A673 (cell line): ENCODE measurements around the gene TSR3. TPM values are rescaled to one million over a fixed set of nuclear protein-coding genes. Genes with fewer than 3 reads are reported as not detected.
A peak's percentile ranks its signal among the peaks of the same experiment; 100 is the strongest.

Experiments used
- Bru-seq: library from RNA; stranded (reverse); fragments of 400-500 nt; gene quantifications from one replicate; lab custom pipeline; 2021; lab: Mats Ljungman, UMichigan
- BruChase-seq, 2 experiments: library from RNA; stranded (reverse); fragments of 400-500 nt; gene quantifications; one replicate each; lab custom pipeline; 2021; lab: Mats Ljungman, UMichigan
- BruUV-seq: library from RNA; stranded (reverse); fragments of 400-500 nt; replicated peaks from 2 replicates; lab custom pipeline; 2021; lab: Mats Ljungman, UMichigan
- CTCF ChIA-PET: fragments of 300-600 bp; sonication (Branson Sonifier 250); formaldehyde crosslinking; loops from one replicate; lab custom pipeline; 2022; ENCODE audit warnings: antibody characterized with exemption; lab: Charles Lee
- POLR2A ChIA-PET: fragments of 300-600 bp; sonication (Branson Sonifier 250); formaldehyde crosslinking; loops from one replicate; lab custom pipeline; 2022; ENCODE audit warnings: antibody characterized with exemption; ENCODE audit not compliant: low non-redundant PET; lab: Charles Lee
- DNase-seq: peaks from one replicate; pipeline ENCODE4 v3.0.0-alpha.2; 2015; ENCODE audit warnings: low spot score
- H3K27ac ChIP-seq: fragments of 200-600 bp; sonication (generic); 2 replicates; pipeline ENCODE4 v1.5.1; 2016; ENCODE audit warnings: mixed run types, low read depth, mild to moderate bottlenecking, mixed read lengths, antibody characterized with exemption, low read length; ENCODE audit not compliant: poor library complexity, severe bottlenecking
- H3K27me3 ChIP-seq: fragments of 200-600 bp; sonication (generic); replicated peaks from 2 replicates; pipeline ENCODE4 v1.6.1; 2017; ENCODE audit warnings: mixed run types, low read depth, mild to moderate bottlenecking, mixed read lengths, antibody characterized with exemption, low read length; ENCODE audit not compliant: insufficient read depth, poor library complexity
- H3K36me3 ChIP-seq: fragments of 200-600 bp; sonication (generic); 2 replicates; pipeline ENCODE4 v1.6.1; 2016; ENCODE audit warnings: mixed run types, mild to moderate bottlenecking, mixed read lengths, antibody characterized with exemption, low read length; ENCODE audit not compliant: insufficient read depth, poor library complexity, severe bottlenecking
- H3K4me1 ChIP-seq: fragments of 200-600 bp; sonication (generic); 2 replicates; pipeline ENCODE4 v1.6.1; 2017; ENCODE audit warnings: mixed run types, mild to moderate bottlenecking, mixed read lengths, antibody characterized with exemption, low read length; ENCODE audit not compliant: insufficient read depth, poor library complexity, severe bottlenecking
- H3K4me3 ChIP-seq: fragments of 200-600 bp; sonication (generic); 2 replicates; pipeline ENCODE4 v1.5.1; 2016; ENCODE audit warnings: low read depth, mixed run types, mild to moderate bottlenecking, mixed read lengths, low read length; ENCODE audit not compliant: poor library complexity, severe bottlenecking
- H3K9me3 ChIP-seq: fragments of 200-600 bp; sonication (generic); 2 replicates; pipeline ENCODE4 v1.6.1; 2016; ENCODE audit warnings: mixed run types, low read depth, mild to moderate bottlenecking, mixed read lengths, antibody characterized with exemption, low read length; ENCODE audit not compliant: poor library complexity, severe bottlenecking
- EZH2 ChIP-seq: fragments of 200-600 bp; sonication (generic); IDR thresholded peaks from 2 replicates; pipeline ENCODE4 v1.6.1; 2017; ENCODE audit warnings: borderline replicate concordance, low read depth, mild to moderate bottlenecking, mixed read lengths, antibody characterized with exemption, low read length; ENCODE audit not compliant: poor library complexity, severe bottlenecking
- intact Hi-C: fragments of 100-400 bp; cut with micrococcal nuclease; formaldehyde crosslinking; loops from one replicate; pipeline ENCODE4 v1.10.0; 2022; ENCODE audit not compliant: unreplicated experiment
- long read RNA-seq: library from polyadenylated mRNA; stranded (forward); transcript quantifications from one replicate; pipeline ENCODE4 v2.0.0, GENCODE V29; 2022
- total RNA-seq: library from RNA; stranded (reverse); gene quantifications from 2 replicates; pipeline ENCODE4 v1.2.3, GENCODE V29; 2021
- TF ChIP-seq, protein P1 (sequence below): fragments of 300-800, 200-600 bp; sonication (generic); conservative IDR thresholded peaks from 2 replicates; pipeline ENCODE4 v1.5.1; 2017; ENCODE audit warnings: low read depth, mild to moderate bottlenecking, antibody characterized with exemption, low read length, moderate library complexity, mixed read lengths

The TSR3 gene
- 55.0 and 57.2 TPM in 2 replicates for total RNA-seq
- percentile 61 among the genes with signal in this experiment for Bru-seq, nascent RNA
- percentile 65 among the genes with signal in this experiment for BruChase-seq, experiment 1, labeled RNA remaining after a 2-hour chase
- percentile 75 among the genes with signal in this experiment for BruChase-seq, experiment 2, labeled RNA remaining after a 6-hour chase
- long read RNA-seq, transcript TSR3-201 (6 exons, 1,243 nt) = major isoform, 139 of 156 reads
- long read RNA-seq, partial matches to known transcripts = 2 of 156 reads
- long read RNA-seq, other reads (novel, unspliced or antisense) = 15 of 156 reads

DNA sequence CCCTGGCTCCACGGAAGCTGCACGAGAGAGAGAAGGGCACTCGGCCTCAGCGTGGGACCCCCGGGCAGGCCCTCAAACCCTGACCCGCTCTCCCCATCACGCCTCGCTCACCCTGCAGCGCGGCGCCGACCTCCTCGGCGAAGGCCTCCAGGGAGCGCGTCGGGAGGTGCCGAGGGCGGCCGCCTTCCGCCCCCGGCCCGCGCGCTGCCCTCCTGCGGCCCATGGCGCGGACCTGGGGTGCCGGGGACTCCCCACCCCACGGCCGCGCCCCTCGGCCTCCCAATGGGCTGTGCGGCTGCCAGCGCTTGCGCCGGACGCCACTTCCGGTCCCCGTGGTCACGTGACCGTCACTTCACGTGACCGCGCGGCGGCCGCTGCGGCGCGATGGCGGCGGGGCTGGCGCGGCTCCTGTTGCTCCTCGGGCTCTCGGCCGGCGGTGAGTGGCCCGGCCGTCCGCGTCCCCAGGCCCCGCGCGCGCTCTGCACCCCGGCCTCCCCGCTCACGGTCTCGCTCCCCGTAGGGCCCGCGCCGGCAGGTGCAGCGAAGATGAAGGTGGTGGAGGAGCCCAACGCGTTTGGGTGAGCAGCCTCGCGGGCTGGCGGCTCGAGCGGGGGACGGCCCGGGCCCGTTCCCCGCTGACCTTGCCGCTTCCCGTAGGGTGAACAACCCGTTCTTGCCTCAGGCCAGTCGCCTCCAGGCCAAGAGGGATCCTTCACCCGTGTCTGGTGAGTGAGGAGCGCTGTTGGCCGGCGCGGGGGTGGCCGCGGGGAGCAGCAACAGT is at the start of gene TSR3, which contains the start of gene GNPTG:
Gene TSR3, minus strand, starts transcription at position 297 of the 781 bp plus-strand sequence. Its CDS starts 74 bp downstream, at position 223.
Gene GNPTG, plus strand, starts transcription at position 350 of the 781 bp plus-strand sequence. Its CDS starts 35 bp downstream, at position 385.
- peaks cover 4% of the 10 kb centered on the region for H3K36me3 ChIP-seq
- H3K4me1 ChIP-seq = peaks cover 11% of the 10 kb centered on the region
- ChIA-PET CTCF (interaction anchor here (0.6 kb wide), 1 partner anchor 21 kb away, joined by 7 read pairs; no protein-coding TSS in a partner anchor), POLR2A (no interaction called here)
- peak; percentile 89 for DNase-seq
- H3K27me3 ChIP-seq = no peaks in the 10 kb centered on the region
- intact Hi-C loops = no loop called here
- H3K27ac ChIP-seq = peak within 1 kb of the TSS; percentile 82
- TF ChIP-seq, protein P1, sequence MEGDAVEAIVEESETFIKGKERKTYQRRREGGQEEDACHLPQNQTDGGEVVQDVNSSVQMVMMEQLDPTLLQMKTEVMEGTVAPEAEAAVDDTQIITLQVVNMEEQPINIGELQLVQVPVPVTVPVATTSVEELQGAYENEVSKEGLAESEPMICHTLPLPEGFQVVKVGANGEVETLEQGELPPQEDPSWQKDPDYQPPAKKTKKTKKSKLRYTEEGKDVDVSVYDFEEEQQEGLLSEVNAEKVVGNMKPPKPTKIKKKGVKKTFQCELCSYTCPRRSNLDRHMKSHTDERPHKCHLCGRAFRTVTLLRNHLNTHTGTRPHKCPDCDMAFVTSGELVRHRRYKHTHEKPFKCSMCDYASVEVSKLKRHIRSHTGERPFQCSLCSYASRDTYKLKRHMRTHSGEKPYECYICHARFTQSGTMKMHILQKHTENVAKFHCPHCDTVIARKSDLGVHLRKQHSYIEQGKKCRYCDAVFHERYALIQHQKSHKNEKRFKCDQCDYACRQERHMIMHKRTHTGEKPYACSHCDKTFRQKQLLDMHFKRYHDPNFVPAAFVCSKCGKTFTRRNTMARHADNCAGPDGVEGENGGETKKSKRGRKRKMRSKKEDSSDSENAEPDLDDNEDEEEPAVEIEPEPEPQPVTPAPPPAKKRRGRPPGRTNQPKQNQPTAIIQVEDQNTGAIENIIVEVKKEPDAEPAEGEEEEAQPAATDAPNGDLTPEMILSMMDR = no peak
- TF ChIP-seq EZH2 = no peak
- no TSS peak for BruUV-seq
- no peaks in the 10 kb centered on the region for H3K9me3 ChIP-seq
- H3K4me3 ChIP-seq = peak within 1 kb of the TSS; percentile 78

DNA sequence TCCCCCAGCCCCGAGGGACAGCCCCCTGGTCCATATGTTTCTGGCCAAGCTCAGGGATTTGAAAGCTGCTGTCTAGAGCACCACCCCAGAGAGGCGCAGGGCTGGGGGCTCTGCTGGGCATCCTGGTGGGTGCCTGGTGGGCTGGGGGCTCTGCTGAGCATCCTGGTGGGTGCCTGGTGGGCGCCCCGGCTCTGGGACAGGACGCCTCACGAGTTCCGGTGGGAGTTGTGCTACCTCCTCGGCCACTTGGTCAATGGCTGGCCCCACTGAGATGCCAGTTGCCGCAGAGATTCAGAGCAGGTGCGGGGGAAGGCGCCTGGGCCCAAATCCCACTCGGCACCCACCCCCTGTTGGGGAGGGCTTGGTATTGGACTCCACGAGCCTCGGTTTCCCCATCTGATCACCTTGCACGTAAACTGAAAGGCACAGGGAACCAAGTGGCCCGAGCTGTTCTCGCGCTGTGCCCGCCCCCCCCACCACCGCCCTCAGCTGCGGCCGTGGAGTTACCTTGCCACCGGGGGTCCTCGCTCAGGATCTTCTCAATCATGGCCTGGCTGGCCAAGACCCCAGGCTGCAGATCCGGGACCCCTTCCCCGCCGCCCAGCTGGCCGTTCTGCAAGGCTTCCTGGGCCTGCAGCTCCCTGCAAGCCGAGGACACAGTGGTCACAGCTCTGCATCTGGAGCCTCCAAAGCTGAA is 49.5 kb upstream of the TSR3 start:
- CTCF ChIA-PET = no interaction called here
- Histone ChIP-seq H3K4me1 (no peaks in the 10 kb centered on the region), H3K27me3 (no peaks in the 10 kb centered on the region), H3K36me3 (no peaks in the 10 kb centered on the region), H3K27ac (no peak overlapping the region), H3K9me3 (no peaks in the 10 kb centered on the region), H3K4me3 (no peak overlapping the region)
- POLR2A ChIA-PET = no interaction called here
- intact Hi-C loops = no loop called here
- no peak for TF ChIP-seq EZH2
- TF ChIP-seq, protein P1 = no peak
- no peak for DNase-seq
- no TSS peak for BruUV-seq

DNA sequence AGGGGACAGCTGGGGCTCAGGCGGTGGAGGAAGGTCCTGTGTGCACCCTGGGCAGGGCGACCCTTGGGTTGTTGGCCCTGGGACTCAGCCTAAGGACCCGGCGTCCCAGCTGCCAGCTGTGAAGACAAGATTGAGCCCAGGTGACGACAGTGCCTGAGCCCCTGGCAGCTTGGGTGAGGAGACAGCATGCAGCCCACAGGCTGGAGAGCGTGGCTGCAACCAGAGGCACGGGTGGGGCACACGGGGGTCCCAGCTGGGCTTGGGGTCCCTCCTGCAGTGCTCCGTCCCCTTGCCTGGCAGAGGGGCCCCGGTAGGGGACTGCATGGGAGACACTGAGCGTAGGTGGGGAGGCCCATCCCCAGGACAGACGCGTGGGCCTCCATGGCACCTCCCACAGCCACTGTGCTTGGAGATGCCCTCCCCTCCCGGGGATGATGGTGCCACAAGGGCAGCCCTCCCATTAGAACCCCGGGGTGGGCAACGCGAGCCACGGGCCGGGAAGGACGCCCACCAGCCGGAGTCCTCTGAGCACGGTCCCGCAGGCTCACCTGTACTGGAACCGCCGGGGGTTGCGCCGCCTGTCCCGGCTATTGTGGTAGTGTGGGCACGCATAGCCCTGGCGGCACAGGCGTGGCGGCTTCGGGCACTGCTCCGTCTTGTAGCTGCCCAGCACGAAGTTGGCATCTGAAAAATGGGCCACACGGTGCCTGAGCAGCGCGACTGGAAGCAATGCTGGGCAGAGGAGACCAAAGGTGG is 47.3 kb upstream of the TSR3 start:
- Histone ChIP-seq H3K9me3 (no peaks in the 10 kb centered on the region), H3K36me3 (no peaks in the 10 kb centered on the region), H3K4me3 (no peak overlapping the region), H3K27ac (no peak overlapping the region), H3K27me3 (no peaks in the 10 kb centered on the region), H3K4me1 (no peaks in the 10 kb centered on the region)
- no peak for TF ChIP-seq EZH2
- TF ChIP-seq, protein P1 = no peak
- POLR2A ChIA-PET = no interaction called here
- intact Hi-C loops = no loop called here
- no TSS peak for BruUV-seq
- DNase-seq = no peak
- CTCF ChIA-PET = no interaction called here
